ENCODE data around the gene SLC27A6. TPM values are rescaled to one million over a fixed set of nuclear protein-coding genes. Genes with fewer than 3 reads are reported as not detected.

SLC27A6 gene
- total RNA-seq, 1 experiment from 2014 or later: 7.9 TPM

GRCh38 chr5:129001841-129002526 lies 36.7 kb downstream of the SLC27A6 start (continued):
- TF ChIP-seq, protein P1, sequence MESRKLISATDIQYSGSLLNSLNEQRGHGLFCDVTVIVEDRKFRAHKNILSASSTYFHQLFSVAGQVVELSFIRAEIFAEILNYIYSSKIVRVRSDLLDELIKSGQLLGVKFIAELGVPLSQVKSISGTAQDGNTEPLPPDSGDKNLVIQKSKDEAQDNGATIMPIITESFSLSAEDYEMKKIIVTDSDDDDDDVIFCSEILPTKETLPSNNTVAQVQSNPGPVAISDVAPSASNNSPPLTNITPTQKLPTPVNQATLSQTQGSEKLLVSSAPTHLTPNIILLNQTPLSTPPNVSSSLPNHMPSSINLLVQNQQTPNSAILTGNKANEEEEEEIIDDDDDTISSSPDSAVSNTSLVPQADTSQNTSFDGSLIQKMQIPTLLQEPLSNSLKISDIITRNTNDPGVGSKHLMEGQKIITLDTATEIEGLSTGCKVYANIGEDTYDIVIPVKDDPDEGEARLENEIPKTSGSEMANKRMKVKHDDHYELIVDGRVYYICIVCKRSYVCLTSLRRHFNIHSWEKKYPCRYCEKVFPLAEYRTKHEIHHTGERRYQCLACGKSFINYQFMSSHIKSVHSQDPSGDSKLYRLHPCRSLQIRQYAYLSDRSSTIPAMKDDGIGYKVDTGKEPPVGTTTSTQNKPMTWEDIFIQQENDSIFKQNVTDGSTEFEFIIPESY (IDR thresholded peaks at IDR 0.05; ENCODE audit: extremely low read depth, insufficient replicate concordance, low read length): no peak
- TF ChIP-seq JUND (IDR thresholded peaks at IDR 0.05): no peak
- no peak for TF ChIP-seq SP1 (IDR thresholded peaks at IDR 0.05; ENCODE audit: low read depth)
- no peak for TF ChIP-seq POLR2AphosphoS5 (IDR thresholded peaks at IDR 0.05; ENCODE audit: low read depth, low read length)
- TF ChIP-seq, protein P2, sequence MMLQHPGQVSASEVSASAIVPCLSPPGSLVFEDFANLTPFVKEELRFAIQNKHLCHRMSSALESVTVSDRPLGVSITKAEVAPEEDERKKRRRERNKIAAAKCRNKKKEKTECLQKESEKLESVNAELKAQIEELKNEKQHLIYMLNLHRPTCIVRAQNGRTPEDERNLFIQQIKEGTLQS (IDR thresholded peaks at IDR 0.05): no peak

DNA sequence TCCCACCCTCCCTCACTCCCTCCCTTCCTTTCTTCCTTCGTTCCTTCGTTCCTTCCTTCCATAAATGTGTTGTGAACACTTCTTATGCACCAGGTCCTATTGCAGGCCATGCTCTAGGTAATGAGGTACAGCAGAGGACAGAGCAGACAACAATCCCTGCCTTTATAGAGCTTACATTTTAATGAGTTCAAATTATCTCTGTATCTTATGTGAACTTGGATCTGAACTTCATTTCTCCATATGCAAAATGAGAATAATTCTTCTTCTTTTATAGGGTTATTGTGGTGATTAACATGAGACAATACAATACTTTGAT lies 37.2 kb downstream of the SLC27A6 start:
- POLR2A ChIA-PET: no interaction called here
- H3K4me1 ChIP-seq (ENCODE audit: control insufficient read depth in 1 of 2, insufficient read depth in 2 of 2, low read length in 2 of 2): no peaks in the 10 kb centered on the region
- H3K4me2 ChIP-seq (ENCODE audit: low read length): no peak overlapping the region
- H3K4me3 ChIP-seq (replicated peaks in 1 of 2; ENCODE audit: low read depth in 1 of 2, low read length in 2 of 2): no peak overlapping the region
- no peak for ATAC-seq
- no TSS peak for BruUV-seq (replicated peaks)
- TF ChIP-seq SRF (IDR thresholded peaks at IDR 0.05; ENCODE audit: low read depth) (no peak), JUND (IDR thresholded peaks at IDR 0.05) (no peak), RAD21 (IDR thresholded peaks at IDR 0.05; ENCODE audit: low read depth) (no peak), SP1 (IDR thresholded peaks at IDR 0.05; ENCODE audit: low read depth) (no peak), REST (IDR thresholded peaks at IDR 0.05; ENCODE audit: low read depth) (no peak), POLR2A (IDR thresholded peaks at IDR 0.05; ENCODE audit: borderline replicate concordance, extremely low read depth, insufficient read depth, insufficient read length) (no peak), SIN3A (IDR thresholded peaks at IDR 0.05; ENCODE audit: low read depth) (no peak), EGR1 (IDR thresholded peaks at IDR 0.05; ENCODE audit: low read depth) (no peak), YY1 (IDR thresholded peaks at IDR 0.05; ENCODE audit: extremely low read depth, insufficient replicate concordance, low read depth, low read length) (no peak), POLR2AphosphoS5 (IDR thresholded peaks at IDR 0.05; ENCODE audit: low read depth, low read length) (no peak)
- TF ChIP-seq, protein P2 (IDR thresholded peaks at IDR 0.05): no peak
- H3K9ac ChIP-seq (ENCODE audit: low read length): no peak overlapping the region
- RAD21 ChIA-PET (ENCODE audit: low non-redundant PET in 1 of 2, low total read pairs in 2 of 2, uncharacterized antibody in 2 of 2, unreplicated experiment in 2 of 2): no interaction called here
- H2AFZ ChIP-seq (ENCODE audit: low read depth, low read length, poor library complexity, severe bottlenecking): no peak overlapping the region
- no peaks in the 10 kb centered on the region for H3K79me2 ChIP-seq (ENCODE audit: insufficient read depth, low read length)
- H3K9me2 ChIP-seq (ENCODE audit: insufficient read depth): no peaks in the 10 kb centered on the region
- H3K36me3 ChIP-seq (ENCODE audit: control insufficient read depth in 1 of 2, insufficient read depth in 2 of 2, low read length in 2 of 2): no peaks in the 10 kb centered on the region
- H3K27me3 ChIP-seq (ENCODE audit: insufficient read depth, low read length): no peaks in the 10 kb centered on the region
- no peak for DNase-seq (ENCODE audit: low read depth, low spot score)
- CTCF ChIA-PET: no interaction called here
- no peaks in the 10 kb centered on the region for H4K20me1 ChIP-seq (ENCODE audit: insufficient read depth)
- no peaks in the 10 kb centered on the region for H3K9me3 ChIP-seq (ENCODE audit: control insufficient read depth in 1 of 2, insufficient read depth in 1 of 2, low read depth in 1 of 2, low read length in 2 of 2)
- intact Hi-C loops (cut with micrococcal nuclease): no loop called here
- H3K27ac ChIP-seq (ENCODE audit: low read depth, low read length): no peak overlapping the region
